ENCODE measurements around the gene PEX11B.

PEX11B gene

DNA sequence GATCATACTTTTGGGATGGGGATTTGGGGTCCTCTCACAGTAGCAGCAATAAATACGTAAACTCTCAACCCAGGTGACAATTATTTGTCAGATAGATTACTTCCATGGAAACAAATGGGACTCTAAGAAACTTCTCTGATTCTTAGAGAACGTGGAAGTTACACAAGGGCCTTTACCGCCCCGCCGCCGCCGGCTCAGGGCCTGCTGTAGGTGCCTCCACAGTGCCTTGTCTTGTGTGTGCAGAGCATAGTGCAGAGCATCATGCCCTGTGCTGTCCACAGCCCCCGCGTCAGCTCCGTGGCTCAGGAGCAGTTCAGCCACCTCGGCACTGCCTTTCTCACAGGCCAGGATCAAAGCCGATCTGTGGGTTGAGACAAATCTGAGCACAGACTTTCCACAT lies 43.9 kb downstream of the PEX11B start:
- H3K36me3 ChIP-seq (ENCODE audit: control insufficient read depth in 2 of 2, insufficient read depth in 1 of 2, low read length in 2 of 2) = no peaks in the 10 kb centered on the region
- no peak overlapping the region for H3K27ac ChIP-seq (ENCODE audit: extremely low read depth, low read depth, low read length)
- CTCF ChIA-PET = interaction anchor here (1.0 kb wide), 1 partner anchor 15 kb away, joined by 4 read pairs; the partner anchor contains the start of gene PIAS3
- H3K9me3 ChIP-seq (ENCODE audit: control insufficient read depth, insufficient read depth, low read depth, low read length) = no peaks in the 10 kb centered on the region
- TF ChIP-seq ZSCAN16 (tag by site-specific recombination; IDR thresholded peaks at IDR 0.05) = no peak
- no peak for TF ChIP-seq GLI4 (tag by site-specific recombination; IDR thresholded peaks at IDR 0.05)
- TF ChIP-seq, protein P1, sequence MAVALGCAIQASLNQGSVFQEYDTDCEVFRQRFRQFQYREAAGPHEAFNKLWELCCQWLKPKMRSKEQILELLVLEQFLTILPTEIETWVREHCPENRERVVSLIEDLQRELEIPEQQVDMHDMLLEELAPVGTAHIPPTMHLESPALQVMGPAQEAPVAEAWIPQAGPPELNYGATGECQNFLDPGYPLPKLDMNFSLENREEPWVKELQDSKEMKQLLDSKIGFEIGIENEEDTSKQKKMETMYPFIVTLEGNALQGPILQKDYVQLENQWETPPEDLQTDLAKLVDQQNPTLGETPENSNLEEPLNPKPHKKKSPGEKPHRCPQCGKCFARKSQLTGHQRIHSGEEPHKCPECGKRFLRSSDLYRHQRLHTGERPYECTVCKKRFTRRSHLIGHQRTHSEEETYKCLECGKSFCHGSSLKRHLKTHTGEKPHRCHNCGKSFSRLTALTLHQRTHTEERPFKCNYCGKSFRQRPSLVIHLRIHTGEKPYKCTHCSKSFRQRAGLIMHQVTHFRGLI (tag by site-specific recombination; IDR thresholded peaks at IDR 0.05) = no peak
- TF ChIP-seq ZNF112 (tag by site-specific recombination; IDR thresholded peaks at IDR 0.05) = no peak
- no peak for TF ChIP-seq ZBTB8A (tag by site-specific recombination; IDR thresholded peaks at IDR 0.05)
- no peak for TF ChIP-seq GLIS1 (tag by site-specific recombination; IDR thresholded peaks at IDR 0.05)
- no peak for TF ChIP-seq ZNF600 (tag by site-specific recombination; IDR thresholded peaks at IDR 0.05)
- TF ChIP-seq ZNF248 (tag by site-specific recombination; IDR thresholded peaks at IDR 0.05) = no peak
- no peak for TF ChIP-seq OVOL3 (tag by site-specific recombination; IDR thresholded peaks at IDR 0.05)
- no peak for TF ChIP-seq BCL11B (tag by site-specific recombination; IDR thresholded peaks at IDR 0.05; ENCODE audit: low read depth)
- no peak for TF ChIP-seq ZNF221 (tag by site-specific recombination; IDR thresholded peaks at IDR 0.05; ENCODE audit: borderline replicate concordance)
- no peak for TF ChIP-seq ZNF596 (tag by site-specific recombination; IDR thresholded peaks at IDR 0.05)
- TF ChIP-seq ZFP37 (tag by site-specific recombination; IDR thresholded peaks at IDR 0.05) = no peak
- TF ChIP-seq, protein P2, sequence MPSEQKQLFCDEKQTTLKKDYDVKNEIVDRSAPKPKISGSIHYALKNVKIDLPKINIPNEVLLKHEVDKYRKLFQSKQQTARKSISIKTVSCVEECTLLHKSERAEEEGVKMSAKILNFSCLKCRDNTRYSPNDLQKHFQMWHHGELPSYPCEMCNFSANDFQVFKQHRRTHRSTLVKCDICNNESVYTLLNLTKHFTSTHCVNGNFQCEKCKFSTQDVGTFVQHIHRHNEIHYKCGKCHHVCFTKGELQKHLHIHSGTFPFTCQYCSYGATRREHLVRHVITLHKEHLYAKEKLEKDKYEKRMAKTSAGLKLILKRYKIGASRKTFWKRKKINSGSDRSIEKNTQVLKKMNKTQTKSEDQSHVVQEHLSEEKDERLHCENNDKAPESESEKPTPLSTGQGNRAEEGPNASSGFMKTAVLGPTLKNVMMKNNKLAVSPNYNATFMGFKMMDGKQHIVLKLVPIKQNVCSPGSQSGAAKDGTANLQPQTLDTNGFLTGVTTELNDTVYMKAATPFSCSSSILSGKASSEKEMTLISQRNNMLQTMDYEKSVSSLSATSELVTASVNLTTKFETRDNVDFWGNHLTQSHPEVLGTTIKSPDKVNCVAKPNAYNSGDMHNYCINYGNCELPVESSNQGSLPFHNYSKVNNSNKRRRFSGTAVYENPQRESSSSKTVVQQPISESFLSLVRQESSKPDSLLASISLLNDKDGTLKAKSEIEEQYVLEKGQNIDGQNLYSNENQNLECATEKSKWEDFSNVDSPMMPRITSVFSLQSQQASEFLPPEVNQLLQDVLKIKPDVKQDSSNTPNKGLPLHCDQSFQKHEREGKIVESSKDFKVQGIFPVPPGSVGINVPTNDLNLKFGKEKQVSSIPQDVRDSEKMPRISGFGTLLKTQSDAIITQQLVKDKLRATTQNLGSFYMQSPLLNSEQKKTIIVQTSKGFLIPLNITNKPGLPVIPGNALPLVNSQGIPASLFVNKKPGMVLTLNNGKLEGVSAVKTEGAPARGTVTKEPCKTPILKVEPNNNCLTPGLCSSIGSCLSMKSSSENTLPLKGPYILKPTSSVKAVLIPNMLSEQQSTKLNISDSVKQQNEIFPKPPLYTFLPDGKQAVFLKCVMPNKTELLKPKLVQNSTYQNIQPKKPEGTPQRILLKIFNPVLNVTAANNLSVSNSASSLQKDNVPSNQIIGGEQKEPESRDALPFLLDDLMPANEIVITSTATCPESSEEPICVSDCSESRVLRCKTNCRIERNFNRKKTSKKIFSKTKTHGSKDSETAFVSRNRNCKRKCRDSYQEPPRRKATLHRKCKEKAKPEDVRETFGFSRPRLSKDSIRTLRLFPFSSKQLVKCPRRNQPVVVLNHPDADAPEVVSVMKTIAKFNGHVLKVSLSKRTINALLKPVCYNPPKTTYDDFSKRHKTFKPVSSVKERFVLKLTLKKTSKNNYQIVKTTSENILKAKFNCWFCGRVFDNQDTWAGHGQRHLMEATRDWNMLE (tag by site-specific recombination; conservative IDR thresholded peaks at IDR 0.05; ENCODE audit: low read depth) = no peak
- no peak for TF ChIP-seq ZNF169 (tag by site-specific recombination; IDR thresholded peaks at IDR 0.05)
- TF ChIP-seq MEIS1 (CRISPR knock-in tag; IDR thresholded peaks at IDR 0.05; ENCODE audit: borderline replicate concordance) = no peak
- TF ChIP-seq ZNF514 (tag by site-specific recombination; IDR thresholded peaks at IDR 0.05) = no peak
- POLR2A ChIA-PET = no interaction called here
- H3K4me1 ChIP-seq (ENCODE audit: control insufficient read depth, insufficient read depth, low read length) = no peaks in the 10 kb centered on the region
- no peak overlapping the region for H3K4me3 ChIP-seq (ENCODE audit: low read depth, low read length)

DNA sequence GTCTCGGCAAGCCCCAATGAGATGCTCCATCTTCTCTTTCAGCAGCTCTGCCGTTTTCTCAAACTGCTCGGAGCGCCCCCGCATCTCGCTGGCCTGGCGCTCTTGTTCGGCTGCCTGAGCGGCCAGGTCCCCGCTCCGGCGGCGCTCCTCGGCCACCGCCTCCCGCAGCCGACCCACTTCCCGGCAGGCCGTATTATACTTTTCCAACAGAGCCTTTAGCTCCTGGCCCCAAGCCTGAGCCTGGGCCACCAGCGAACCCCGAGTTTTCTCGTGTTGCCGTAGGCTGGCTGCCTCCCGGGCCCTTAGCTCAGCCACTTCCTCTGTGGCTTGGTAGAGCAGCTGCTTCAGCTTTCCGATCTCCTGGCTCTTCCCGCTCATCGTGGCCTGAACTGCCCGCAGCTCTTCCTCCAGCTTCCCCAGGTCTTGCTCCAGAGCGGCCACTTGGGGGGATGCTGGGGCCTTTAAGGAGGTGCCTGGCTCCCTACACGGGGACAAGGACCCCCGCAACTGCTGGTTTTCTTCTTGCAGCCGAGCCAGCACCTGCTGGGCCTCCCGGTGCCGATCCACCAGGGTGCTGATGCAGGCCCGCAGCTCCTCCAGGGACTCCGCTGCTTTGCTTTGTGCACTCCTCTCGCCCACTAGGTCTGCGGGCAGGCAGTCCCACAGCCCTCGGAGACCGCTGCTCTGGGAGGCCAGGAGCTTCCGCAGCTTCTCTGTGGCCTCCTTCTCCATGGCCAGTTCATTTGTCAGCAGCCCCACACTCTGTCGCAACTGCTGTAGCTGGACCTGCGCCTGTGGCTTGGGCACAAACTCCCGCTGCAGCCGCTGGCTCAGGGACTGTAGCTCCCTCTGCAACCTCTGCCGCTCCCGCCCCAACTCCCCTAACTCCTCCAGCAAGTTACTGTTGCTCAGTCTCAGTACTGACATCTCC lies 46.3 kb downstream of the PEX11B start:
- CTCF ChIA-PET = interaction anchor here (0.7 to 2.2 kb wide), 6 partner anchors 11 to 43 kb away, joined by 3 to 6 read pairs (median 4); partner anchors contain the start of genes NUDT17 and PIAS3
- no peaks in the 10 kb centered on the region for H3K4me1 ChIP-seq (ENCODE audit: control insufficient read depth, insufficient read depth, low read length)
- no peaks in the 10 kb centered on the region for H3K36me3 ChIP-seq (ENCODE audit: control insufficient read depth in 2 of 2, insufficient read depth in 1 of 2, low read length in 2 of 2)
- H3K9me3 ChIP-seq (ENCODE audit: control insufficient read depth, insufficient read depth, low read depth, low read length) = no peaks in the 10 kb centered on the region
- no peak overlapping the region for H3K27ac ChIP-seq (ENCODE audit: extremely low read depth, low read depth, low read length)
- no peak overlapping the region for H3K4me3 ChIP-seq (ENCODE audit: low read depth, low read length)
- POLR2A ChIA-PET = interaction anchor here (2.4 kb wide), 1 partner anchor 13 kb away, joined by 18 read pairs; the partner anchor contains the start of gene PIAS3
- TF ChIP-seq, protein P3, sequence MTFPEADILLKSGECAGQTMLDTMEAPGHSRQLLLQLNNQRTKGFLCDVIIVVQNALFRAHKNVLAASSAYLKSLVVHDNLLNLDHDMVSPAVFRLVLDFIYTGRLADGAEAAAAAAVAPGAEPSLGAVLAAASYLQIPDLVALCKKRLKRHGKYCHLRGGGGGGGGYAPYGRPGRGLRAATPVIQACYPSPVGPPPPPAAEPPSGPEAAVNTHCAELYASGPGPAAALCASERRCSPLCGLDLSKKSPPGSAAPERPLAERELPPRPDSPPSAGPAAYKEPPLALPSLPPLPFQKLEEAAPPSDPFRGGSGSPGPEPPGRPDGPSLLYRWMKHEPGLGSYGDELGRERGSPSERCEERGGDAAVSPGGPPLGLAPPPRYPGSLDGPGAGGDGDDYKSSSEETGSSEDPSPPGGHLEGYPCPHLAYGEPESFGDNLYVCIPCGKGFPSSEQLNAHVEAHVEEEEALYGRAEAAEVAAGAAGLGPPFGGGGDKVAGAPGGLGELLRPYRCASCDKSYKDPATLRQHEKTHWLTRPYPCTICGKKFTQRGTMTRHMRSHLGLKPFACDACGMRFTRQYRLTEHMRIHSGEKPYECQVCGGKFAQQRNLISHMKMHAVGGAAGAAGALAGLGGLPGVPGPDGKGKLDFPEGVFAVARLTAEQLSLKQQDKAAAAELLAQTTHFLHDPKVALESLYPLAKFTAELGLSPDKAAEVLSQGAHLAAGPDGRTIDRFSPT (tag by site-specific recombination; IDR thresholded peaks at IDR 0.05) = no peak
- TF ChIP-seq, protein P4, sequence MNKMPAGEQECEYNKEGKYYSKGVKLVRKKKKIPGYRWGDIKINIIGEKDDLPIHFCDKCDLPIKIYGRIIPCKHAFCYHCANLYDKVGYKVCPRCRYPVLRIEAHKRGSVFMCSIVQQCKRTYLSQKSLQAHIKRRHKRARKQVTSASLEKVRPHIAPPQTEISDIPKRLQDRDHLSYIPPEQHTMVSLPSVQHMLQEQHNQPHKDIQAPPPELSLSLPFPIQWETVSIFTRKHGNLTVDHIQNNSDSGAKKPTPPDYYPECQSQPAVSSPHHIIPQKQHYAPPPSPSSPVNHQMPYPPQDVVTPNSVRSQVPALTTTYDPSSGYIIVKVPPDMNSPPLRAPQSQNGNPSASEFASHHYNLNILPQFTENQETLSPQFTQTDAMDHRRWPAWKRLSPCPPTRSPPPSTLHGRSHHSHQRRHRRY (tag by site-specific recombination; IDR thresholded peaks at IDR 0.05) = no peak
- TF ChIP-seq ZNF621 (tag by site-specific recombination; IDR thresholded peaks at IDR 0.05) (no peak), ZNF777 (tag by site-specific recombination; IDR thresholded peaks at IDR 0.05; ENCODE audit: borderline replicate concordance) (no peak), ZNF416 (tag by site-specific recombination; IDR thresholded peaks at IDR 0.05) (no peak)
- TF ChIP-seq, protein P5, sequence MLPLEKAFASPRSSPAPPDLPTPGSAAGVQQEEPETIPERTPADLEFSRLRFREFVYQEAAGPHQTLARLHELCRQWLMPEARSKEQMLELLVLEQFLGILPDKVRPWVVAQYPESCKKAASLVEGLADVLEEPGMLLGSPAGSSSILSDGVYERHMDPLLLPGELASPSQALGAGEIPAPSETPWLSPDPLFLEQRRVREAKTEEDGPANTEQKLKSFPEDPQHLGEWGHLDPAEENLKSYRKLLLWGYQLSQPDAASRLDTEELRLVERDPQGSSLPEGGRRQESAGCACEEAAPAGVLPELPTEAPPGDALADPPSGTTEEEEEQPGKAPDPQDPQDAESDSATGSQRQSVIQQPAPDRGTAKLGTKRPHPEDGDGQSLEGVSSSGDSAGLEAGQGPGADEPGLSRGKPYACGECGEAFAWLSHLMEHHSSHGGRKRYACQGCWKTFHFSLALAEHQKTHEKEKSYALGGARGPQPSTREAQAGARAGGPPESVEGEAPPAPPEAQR (tag by site-specific recombination; IDR thresholded peaks at IDR 0.05) = no peak

Measured in HEK293 (cell line).